PC-9 (cell line): ENCODE results near the gene MAK. TPM values are rescaled to one million over a fixed set of nuclear protein-coding genes. Genes with fewer than 3 reads are reported as not detected.
"Not testable (repeated sequence)": the region's sequence is repeated elsewhere in the genome, so short reads cannot be mapped to it uniquely, and the experiment has no call there.

ENCODE experiments used
- BruUV-seq: library from RNA; stranded (reverse); fragments of 400-500 nt; replicated peaks from 2 replicates; lab custom pipeline; 2021; lab: Mats Ljungman, UMichigan
- CTCF ChIA-PET: fragments of 300-600 bp; sonication (Branson Sonifier 250); formaldehyde crosslinking; loops from one replicate; lab custom pipeline; 2022; ENCODE audit warnings: antibody characterized with exemption; lab: Charles Lee
- POLR2A ChIA-PET: fragments of 300-600 bp; sonication (Branson Sonifier 250); formaldehyde crosslinking; loops from one replicate; lab custom pipeline; 2022; ENCODE audit warnings: antibody characterized with exemption; ENCODE audit not compliant: unreplicated experiment; lab: Charles Lee
- DNase-seq, 2 experiments: peaks; one replicate each; pipeline versions ENCODE4 v3.0.0 to v3.0.0-alpha.2; 2015 to 2022; ENCODE audit warnings: mixed read lengths in 1 of 2
- H2AFZ ChIP-seq: fragments of 200-600 bp; sonication (generic); 2 replicates; pipeline ENCODE4 v1.8.1; 2017; ENCODE audit warnings: antibody characterized with exemption
- H3F3A ChIP-seq: fragments of 200-600 bp; sonication (generic); 2 replicates; pipeline ENCODE4 v1.8.1; 2017; ENCODE audit warnings: antibody characterized with exemption, mild to moderate bottlenecking, low read depth; ENCODE audit not compliant: insufficient read depth
- H3K27ac ChIP-seq: fragments of 200-600 bp; sonication (generic); 2 replicates; pipeline ENCODE4 v1.6.1; 2016; ENCODE audit warnings: mixed run types
- H3K27me3 ChIP-seq: fragments of 200-600 bp; sonication (generic); 2 replicates; pipeline ENCODE4 v1.6.1; 2016; ENCODE audit warnings: low read depth, mixed run types; ENCODE audit not compliant: insufficient read depth
- H3K36me3 ChIP-seq: fragments of 200-600 bp; sonication (generic); 2 replicates; pipeline ENCODE4 v1.6.1; 2016; ENCODE audit warnings: low read depth, mixed run types
- H3K4me1 ChIP-seq: fragments of 200-600 bp; sonication (generic); replicated peaks from 2 replicates; pipeline ENCODE4 v1.6.1; 2016; ENCODE audit warnings: mixed run types; ENCODE audit not compliant: insufficient read depth
- H3K4me2 ChIP-seq: fragments of 200-600 bp; sonication (generic); 2 replicates; pipeline ENCODE4 v1.6.1; 2017; ENCODE audit warnings: mixed run types
- H3K4me3 ChIP-seq: fragments of 200-600 bp; sonication (generic); 2 replicates; pipeline ENCODE4 v1.6.1; 2016; ENCODE audit warnings: mixed run types
- H3K79me2 ChIP-seq: fragments of 200-600 bp; sonication (generic); 2 replicates; pipeline ENCODE4 v1.6.1; 2017; ENCODE audit warnings: low read depth, mixed run types
- H3K9me2 ChIP-seq: fragments of 200-600 bp; sonication (generic); 2 replicates; pipeline ENCODE4 v1.8.1; 2017; ENCODE audit warnings: mild to moderate bottlenecking; ENCODE audit not compliant: insufficient read depth
- H3K9me3 ChIP-seq: fragments of 200-600 bp; sonication (generic); 2 replicates; pipeline ENCODE4 v1.8.1; 2016; ENCODE audit warnings: low read depth; ENCODE audit not compliant: insufficient read depth
- H4K20me1 ChIP-seq: fragments of 200-600 bp; sonication (generic); 2 replicates; pipeline ENCODE4 v1.8.1; 2017; ENCODE audit not compliant: insufficient read depth
- EZH2 ChIP-seq: fragments of 200-600 bp; sonication (generic); IDR thresholded peaks from 2 replicates; pipeline ENCODE4 v1.8.0; 2017; ENCODE audit warnings: antibody characterized with exemption, low read depth
- intact Hi-C: fragments of 100-400 bp; cut with micrococcal nuclease; formaldehyde crosslinking; loops from one replicate; pipeline ENCODE4 v1.10.0; 2022; ENCODE audit not compliant: unreplicated experiment
- total RNA-seq: library from RNA; stranded (reverse); gene quantifications from 2 replicates; pipeline ENCODE4 v1.2.3, GENCODE V29; 2021
- TF ChIP-seq, protein P1 (sequence below): fragments of 200-600 bp; sonication (generic); conservative IDR thresholded peaks from 2 replicates; pipeline ENCODE4 v1.6.1; 2017; ENCODE audit warnings: mixed run types, antibody characterized with exemption, mild to moderate bottlenecking, moderate library complexity

MAK gene
- total RNA-seq, 1 experiment from 2014 or later, result 1.6 TPM

GRCh38 chr6:10867952-10868351 lies 29.6 kb upstream of the MAK start:
- H3K79me2 ChIP-seq, result no peaks in the 10 kb centered on the region
- no TSS peak for BruUV-seq
- H3K4me2 ChIP-seq, result no peak overlapping the region
- peaks cover 3% of the 10 kb centered on the region; the same call in 1 of the 2 replicates for H3F3A ChIP-seq
- no peak overlapping the region for H3K27ac ChIP-seq
- DNase-seq, result no peak
- H3K4me3 ChIP-seq, result no peak overlapping the region
- intact Hi-C loops, result no loop called here
- ChIA-PET CTCF (no interaction called here), POLR2A (no interaction called here)
- H2AFZ ChIP-seq, result no peak overlapping the region
- H3K27me3 ChIP-seq, result no peaks in the 10 kb centered on the region
- no peaks in the 10 kb centered on the region for H3K36me3 ChIP-seq
- H3K9me2 ChIP-seq, result no peaks in the 10 kb centered on the region
- H3K4me1 ChIP-seq, result peaks cover 10% of the 10 kb centered on the region
- H3K9me3 ChIP-seq, result no peaks in the 10 kb centered on the region
- no peak for TF ChIP-seq EZH2
- TF ChIP-seq, protein P1, sequence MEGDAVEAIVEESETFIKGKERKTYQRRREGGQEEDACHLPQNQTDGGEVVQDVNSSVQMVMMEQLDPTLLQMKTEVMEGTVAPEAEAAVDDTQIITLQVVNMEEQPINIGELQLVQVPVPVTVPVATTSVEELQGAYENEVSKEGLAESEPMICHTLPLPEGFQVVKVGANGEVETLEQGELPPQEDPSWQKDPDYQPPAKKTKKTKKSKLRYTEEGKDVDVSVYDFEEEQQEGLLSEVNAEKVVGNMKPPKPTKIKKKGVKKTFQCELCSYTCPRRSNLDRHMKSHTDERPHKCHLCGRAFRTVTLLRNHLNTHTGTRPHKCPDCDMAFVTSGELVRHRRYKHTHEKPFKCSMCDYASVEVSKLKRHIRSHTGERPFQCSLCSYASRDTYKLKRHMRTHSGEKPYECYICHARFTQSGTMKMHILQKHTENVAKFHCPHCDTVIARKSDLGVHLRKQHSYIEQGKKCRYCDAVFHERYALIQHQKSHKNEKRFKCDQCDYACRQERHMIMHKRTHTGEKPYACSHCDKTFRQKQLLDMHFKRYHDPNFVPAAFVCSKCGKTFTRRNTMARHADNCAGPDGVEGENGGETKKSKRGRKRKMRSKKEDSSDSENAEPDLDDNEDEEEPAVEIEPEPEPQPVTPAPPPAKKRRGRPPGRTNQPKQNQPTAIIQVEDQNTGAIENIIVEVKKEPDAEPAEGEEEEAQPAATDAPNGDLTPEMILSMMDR, result no peak
- H4K20me1 ChIP-seq, result no peaks in the 10 kb centered on the region

DNA sequence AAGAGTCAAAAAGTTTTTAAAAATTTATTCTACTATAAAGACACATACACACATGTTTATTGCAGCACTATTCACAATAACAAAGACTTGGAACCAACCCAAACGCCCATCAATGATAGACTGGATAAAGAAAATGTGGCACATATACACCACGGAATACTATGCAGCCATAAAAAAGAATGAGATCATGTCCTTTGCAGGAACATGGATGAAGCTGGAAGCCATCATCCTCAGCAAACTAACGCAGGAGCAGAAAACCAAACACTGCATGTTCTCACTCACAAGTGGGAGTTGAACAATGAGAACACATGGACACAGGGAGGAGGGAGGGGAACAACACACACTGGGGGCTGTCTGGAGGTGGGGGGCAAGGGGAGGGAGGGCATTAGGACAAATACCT lies 28.4 kb upstream of the MAK start:
- H3K9me2 ChIP-seq, H3K4me2 ChIP-seq, POLR2A ChIA-PET, intact Hi-C loops, CTCF ChIA-PET, H3K27ac ChIP-seq, H3K36me3 ChIP-seq, H3K79me2 ChIP-seq, H3K27me3 ChIP-seq, BruUV-seq, H3K4me3 ChIP-seq, H3K9me3 ChIP-seq, DNase-seq, H2AFZ ChIP-seq, H3F3A ChIP-seq, H4K20me1 ChIP-seq, H3K4me1 ChIP-seq: not testable (repeated sequence)

DNA sequence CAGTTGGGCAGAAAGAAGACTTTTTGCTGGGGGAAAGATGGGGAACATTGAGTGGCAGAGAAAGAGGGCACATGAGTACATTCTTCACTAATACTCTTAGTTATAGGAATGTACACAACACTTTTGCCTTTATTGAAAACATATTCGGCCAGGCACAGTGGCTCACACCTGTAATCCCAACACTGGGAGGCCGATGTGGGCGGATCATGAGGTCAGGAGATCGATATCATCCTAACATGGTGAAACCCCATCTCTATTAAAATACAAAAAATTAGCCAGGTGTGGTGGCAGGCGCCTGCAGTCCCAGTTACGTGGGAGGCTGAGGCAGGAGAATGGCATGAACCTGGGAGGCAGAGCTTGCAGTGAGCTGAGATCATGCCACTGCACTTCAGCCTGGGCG lies 24.7 kb upstream of the MAK start:
- H3K9me2 ChIP-seq, POLR2A ChIA-PET, H4K20me1 ChIP-seq, CTCF ChIA-PET, H3F3A ChIP-seq, intact Hi-C loops, H3K4me2 ChIP-seq, H3K27me3 ChIP-seq, BruUV-seq, H3K9me3 ChIP-seq, H3K4me3 ChIP-seq, DNase-seq, H3K36me3 ChIP-seq, H2AFZ ChIP-seq, H3K79me2 ChIP-seq, H3K27ac ChIP-seq, H3K4me1 ChIP-seq: not testable (repeated sequence)

DNA sequence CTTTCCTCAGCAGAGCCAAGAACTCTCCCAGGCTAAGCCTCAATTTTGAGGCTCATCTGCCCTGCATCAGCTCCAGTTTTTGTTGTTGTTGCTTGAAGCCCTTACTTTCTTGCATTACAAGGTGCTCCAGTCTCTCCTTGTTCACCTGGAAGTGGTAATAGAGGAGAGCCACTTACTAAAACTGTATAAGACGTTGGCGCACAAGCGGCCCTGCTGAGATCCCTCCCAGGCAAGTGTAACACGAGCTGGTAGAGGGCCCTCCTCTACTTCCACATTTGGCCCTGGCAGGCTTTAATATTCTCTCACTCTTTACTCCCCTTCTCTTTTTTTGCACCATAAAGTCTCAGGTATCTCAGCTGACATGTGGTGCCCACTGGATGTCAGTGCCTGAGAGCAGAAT lies 24.0 kb upstream of the MAK start:
- DNase-seq, result no peak
- Histone ChIP-seq H2AFZ (no peak overlapping the region), H3K27me3 (no peaks in the 10 kb centered on the region), H3K4me2 (no peak overlapping the region), H3F3A (no peaks in the 10 kb centered on the region), H3K27ac (no peak overlapping the region), H3K79me2 (no peaks in the 10 kb centered on the region), H3K9me2 (no peaks in the 10 kb centered on the region), H3K36me3 (no peaks in the 10 kb centered on the region), H3K4me3 (no peak overlapping the region), H4K20me1 (no peaks in the 10 kb centered on the region), H3K4me1 (no peaks in the 10 kb centered on the region), H3K9me3 (no peaks in the 10 kb centered on the region)
- TF ChIP-seq EZH2, result no peak
- TF ChIP-seq, protein P1, result no peak
- intact Hi-C loops, result no loop called here
- ChIA-PET POLR2A (interaction anchor here (0.7 kb wide), 1 partner anchor 29 kb away, joined by 4 read pairs; no protein-coding TSS in a partner anchor), CTCF (interaction anchor here (0.6 kb wide), 1 partner anchor 405 kb away, joined by 5 read pairs; no protein-coding TSS in a partner anchor)
- BruUV-seq, result no TSS peak
